HG03469 (cell line): ENCODE data around the gene FER.
"Not testable (repeated sequence)": the region's sequence is repeated elsewhere in the genome, so short reads cannot be mapped to it uniquely, and the experiment has no call there.

ENCODE experiments used
- ATAC-seq: cut with Tn5 transposase; IDR thresholded peaks from one replicate; pipeline ENCODE4 v1.9.1; 2021; ENCODE audit warnings: mild to moderate bottlenecking, moderate library complexity, moderate number of reproducible peaks; ENCODE audit not compliant: unreplicated experiment

FER gene

DNA sequence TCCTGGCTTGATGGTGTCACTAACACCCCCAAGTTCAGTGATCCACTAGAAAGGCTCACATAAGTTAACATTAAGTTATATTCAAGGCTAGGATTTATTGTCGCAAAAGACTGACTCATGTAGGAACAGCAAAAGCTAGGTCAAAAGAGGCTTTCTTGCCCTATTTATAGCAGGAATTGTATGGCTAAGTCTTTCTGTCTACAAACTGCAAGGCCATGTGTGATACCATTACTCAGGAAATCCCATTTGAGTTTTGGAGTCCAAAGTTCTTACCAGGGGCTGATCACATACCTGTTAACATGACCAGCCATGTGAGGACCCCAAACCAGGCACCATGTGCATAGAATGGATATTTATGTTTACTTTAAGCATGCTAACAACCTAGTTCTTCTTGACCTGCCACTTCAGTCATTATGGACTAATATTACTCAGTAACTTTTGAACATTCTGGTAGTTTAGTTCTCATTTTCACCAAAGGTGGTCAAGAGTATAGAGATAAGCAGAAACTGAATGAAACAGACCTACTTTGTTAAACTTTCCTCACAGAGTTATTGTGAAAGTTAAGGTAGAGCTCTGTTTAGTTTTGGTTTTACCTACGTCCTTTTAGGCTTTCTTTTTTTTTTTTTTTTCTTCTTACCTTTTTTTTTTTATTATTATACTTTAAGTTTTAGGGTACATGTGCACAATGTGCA is 281.1 kb downstream of the FER start:
- peak; percentile 64 for ATAC-seq

- no peak for ATAC-seq
These were observed 282.1 kb downstream of the FER start for GRCh38 chr5:109029847-109030246.

- ATAC-seq = no peak
These were observed 282.9 kb downstream of the FER start for GRCh38 chr5:109030360-109031143.

- ATAC-seq = peak; percentile 73
These were observed 286.6 kb downstream of the FER start for GRCh38 chr5:109034306-109034705.

DNA sequence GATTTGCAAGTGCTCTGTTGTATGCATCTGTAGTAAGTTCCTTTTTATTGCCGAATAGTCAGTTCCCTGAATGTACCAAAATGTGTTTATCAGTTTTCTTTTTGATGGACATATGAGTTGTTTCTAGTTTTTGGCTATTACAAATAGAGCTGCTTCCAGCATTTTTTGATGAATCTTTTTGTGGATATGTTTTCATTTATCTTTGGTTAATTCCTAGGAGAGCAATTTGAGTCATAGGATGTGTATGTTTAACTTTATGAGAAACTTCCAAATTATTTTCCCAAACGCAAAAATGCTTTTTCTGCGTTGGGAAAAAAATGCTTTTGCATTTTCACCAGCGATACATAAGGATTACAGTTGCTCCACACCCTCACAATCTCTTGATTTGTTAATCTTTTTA is 287.7 kb downstream of the FER start:
- no peak for ATAC-seq

- ATAC-seq = no peak
These were observed 290.6 kb downstream of the FER start for GRCh38 chr5:109038209-109038840.

DNA sequence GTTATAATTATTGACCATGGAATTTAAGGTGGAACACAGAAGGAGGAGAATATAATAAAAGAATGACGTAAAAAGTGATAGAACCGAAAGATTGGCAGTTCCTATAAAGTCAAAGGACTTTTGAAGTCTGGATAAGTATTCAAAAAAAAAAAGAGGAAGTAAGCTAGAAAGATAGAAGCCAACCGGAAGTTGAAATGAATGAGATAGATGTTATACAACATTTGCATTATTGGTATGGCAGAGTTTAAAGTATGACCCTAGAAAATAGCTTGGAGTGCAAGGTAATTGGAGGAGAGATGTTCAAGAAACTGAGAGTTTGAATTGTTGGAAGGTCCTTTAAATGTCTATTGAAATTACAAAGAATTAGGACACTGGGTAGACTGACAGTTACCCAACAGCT is 293.6 kb downstream of the FER start:
- ATAC-seq = peak; percentile 69

DNA sequence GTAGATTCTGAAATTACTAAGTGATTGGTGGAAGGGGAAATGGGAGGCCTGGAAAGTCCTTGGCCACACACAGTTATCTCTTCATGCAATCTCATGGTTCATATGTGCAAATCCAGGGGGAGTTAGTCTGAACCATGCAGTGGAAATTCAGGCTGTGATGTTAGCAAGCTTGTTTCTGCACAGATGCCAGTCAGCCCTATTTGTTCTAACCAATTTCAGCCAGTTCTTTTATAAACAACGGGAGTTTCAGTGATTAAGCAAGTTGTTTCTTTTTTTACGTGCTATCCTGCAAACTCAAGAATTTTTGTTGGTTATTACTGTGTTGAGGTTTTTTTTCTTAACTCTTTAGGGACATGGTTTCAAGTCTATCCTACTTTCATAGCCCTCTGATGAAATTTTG is 298.0 kb downstream of the FER start:
- ATAC-seq = no peak

DNA sequence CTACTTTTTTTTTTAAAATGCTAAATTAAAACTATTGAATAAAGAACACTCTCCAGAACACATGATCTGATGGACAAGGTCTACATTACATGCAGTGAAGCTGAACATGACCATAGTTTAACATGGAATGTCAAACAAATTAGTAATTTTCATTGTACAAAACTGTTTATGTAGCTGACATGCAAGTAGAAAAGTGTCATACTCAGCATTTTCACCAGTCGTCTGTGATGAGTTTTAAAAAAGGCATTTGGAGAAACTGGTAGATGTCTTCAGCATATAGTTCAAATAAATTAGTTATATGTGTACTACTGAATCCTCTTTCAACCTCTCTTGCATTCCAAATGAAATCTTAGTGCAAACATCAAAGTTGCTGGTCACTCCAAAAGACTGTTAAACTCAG is 301.9 kb downstream of the FER start:
- no peak for ATAC-seq

- ATAC-seq = not testable (repeated sequence)
These were observed 302.6 kb downstream of the FER start for GRCh38 chr5:109050321-109050720.

DNA sequence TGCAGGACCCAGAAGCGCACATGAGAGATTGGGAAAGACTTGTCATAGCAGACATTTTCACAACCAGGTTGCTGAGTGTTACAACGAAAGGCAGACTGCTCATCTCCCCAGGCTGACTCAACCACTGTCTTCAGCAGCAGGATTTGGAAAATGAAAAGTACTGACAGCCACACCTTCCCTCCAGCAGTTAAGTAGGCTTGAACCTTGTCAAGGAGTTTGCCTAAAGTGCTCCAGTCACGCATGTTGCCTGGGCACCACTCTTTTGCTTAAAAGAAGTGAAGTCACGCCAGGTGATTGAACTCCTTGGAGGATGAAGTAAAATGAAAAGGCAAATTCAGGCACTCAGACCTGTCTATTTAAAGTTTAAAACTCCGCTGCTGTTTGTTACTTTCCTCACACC is 304.5 kb downstream of the FER start:
- ATAC-seq = not testable (repeated sequence)

DNA sequence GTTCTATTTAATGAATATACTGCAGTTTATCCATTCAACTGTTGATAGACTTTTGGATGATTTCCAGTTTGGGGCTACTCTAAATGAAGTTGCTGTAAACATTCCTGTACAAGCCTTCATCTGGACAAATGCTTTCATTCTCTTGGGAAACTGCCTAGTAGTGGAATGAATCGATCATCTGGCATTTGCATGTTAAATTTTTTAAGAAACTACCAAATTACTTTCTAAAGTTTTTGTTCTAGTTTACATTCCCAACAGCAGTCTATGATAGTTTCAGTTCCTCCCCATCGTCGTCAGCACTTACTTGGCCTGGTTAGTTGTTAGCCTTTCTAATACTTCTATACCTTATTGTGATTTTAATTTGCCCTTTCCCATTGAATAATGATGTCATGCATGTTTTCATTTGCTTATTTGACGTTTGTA is 306.3 kb downstream of the FER start:
- ATAC-seq = peak; percentile 60

DNA sequence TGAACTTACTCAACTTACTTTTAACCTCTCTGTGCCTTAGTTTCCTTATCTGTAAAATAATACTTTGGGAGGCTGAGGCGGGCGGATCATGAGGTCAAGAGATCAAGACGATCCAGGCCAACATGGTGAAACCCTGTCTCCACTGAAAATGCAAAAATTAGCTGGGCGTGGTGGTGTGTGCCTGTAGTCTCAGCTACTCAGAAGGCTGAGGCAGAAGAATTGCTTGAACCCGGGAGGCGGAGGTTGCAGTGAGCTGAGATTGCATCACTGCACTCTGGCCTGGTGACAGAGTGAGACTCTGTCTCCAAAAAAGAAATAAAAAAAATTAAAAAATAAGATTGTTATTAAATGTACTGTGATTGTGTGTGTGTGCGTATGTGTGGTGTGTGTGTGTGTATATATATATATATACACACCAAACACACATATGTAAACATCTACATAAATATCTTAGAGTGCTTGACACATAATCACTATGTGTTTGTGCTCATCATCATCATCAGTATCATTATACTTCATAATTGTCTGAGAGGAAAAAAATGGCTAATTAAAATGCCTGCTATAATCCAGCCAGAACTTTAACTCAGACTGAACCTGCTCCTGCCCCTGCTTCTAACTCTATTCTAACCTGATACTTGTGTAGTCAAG is 312.8 kb downstream of the FER start:
- no peak for ATAC-seq

DNA sequence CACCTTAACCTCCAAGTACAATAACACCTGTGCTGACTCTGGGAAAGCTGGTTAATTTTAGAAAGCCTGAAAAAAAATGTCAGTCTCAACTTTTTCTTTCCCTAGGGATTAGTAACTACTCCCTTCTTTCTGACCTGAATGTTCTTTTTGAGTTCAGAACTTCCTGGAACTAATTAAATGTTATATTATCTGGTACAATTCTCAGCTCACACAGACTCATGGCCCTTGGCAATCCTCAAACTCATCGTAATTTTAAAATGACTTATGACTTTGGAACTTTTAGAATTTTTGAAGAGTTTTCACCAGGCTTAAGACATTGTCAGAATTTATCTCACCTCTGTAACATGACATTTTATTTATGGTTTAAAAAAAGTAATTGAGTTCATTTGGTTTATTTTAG is 315.0 kb downstream of the FER start:
- no peak for ATAC-seq

DNA sequence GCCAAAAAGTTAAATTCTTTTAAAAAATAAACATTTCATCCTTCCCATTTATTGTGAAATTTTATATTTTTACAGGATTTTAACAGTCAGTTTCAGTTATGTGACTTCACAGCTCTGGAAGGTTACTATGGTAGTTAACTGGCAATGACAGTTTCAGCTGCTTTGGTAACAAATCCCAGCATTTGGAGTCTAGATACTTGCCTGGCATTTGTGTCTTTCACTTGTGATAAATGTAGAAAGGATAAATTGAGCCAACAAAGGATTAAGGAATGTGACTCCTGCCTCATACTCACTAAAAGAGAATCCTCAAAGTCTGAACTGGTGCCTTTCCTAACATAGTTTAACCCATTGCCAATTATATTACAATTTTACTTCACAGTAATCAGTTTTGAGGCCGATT is 315.5 kb downstream of the FER start:
- ATAC-seq = no peak

- no peak for ATAC-seq
These were observed 329.0 kb downstream of the FER start for GRCh38 chr5:109076741-109077140.

DNA sequence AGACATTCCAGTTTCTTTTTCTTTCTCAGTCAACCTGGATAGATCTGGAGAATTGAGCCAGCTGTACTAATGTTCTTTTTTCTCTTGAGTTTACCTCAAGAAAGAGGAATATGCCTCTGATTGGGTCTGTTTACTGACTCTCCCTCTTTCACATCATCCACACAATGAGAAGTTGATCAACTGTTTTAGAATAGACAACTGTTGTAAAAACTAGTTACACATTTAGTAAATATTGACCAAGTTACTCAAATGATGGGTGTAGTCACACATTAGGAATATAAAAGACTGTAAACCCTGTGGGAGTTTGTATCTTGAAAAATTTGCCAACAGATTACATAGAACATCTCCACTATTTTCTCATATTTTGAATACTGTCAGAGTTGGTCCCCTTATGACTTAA is 330.8 kb downstream of the FER start:
- no peak for ATAC-seq

- ATAC-seq = no peak
These were observed 332.8 kb downstream of the FER start for GRCh38 chr5:109080481-109080880.

DNA sequence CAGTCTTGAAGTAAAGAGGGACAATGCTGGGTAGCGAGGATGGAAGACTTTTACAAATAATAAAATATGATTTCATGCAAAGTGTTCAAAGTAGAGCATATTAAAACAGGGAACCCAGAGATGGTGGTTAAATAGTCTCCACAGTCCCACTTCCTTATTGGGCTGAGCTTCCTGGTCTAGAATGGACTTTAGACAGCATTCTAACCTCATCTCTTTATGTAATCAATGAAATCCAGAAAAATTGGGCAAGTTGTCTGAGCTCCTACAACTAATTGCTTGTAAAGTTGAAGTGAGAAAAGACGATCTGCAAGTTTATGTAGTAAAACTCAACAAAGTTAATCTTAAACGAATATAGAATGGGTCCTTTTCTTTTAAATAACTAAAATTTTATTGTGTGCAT is 333.2 kb downstream of the FER start:
- ATAC-seq = no peak

GRCh38 chr5:109083937-109084336 is 336.2 kb downstream of the FER start:
- ATAC-seq = no peak

DNA sequence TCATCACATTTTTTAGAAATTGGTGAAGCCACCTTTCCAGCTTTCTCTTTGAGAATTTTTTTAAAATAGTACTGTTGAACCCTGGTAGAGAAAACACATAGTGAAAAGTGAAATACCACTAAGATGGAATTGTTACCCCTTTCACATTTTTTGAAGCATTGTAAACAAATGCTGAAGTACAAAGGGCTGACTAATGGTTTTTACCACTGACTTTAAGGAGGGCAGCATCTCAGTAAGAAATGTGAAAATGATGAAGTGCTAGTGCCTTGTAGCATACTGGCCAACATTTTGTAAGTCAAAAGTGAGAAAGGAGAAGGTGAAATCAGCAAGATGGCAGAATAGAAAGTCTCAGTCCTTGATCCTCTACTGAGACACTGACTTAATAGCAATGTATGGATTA is 341.5 kb downstream of the FER start:
- ATAC-seq = no peak
